ENCODE data around the gene TMEM232.

The TMEM232 gene

DNA sequence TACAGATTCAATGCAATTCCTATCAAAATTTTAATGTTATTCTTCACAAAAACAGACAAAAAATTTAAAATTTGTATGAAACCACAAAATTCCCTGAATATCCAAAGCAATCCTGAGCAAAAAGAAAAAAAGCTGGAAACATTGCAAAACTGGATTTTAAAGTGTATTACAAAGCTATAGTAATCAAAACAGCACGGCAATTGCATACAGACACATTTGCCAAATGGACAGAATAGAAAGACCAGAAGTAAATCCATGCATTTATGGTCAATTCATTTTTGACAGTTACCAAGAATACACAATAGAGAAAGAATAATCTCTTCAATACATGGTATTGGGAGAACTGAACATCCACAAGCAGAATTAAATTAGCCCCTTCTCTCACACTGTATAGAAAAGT lies 110.5 kb downstream of the TMEM232 start:
- Histone ChIP-seq H3K27me3 (ENCODE audit: control insufficient read depth, insufficient read depth, low read length) (no peaks in the 10 kb centered on the region), H3K4me1 (ENCODE audit: control insufficient read depth, low read depth, low read length) (no peaks in the 10 kb centered on the region), H3K4me3 (ENCODE audit: low read length) (no peak overlapping the region), H3K9me3 (ENCODE audit: control insufficient read depth, low read depth, low read length) (peaks cover 10% of the 10 kb centered on the region), H3K27ac (ENCODE audit: low read length) (no peak overlapping the region), H3K36me3 (ENCODE audit: control insufficient read depth, low read depth, low read length) (no peaks in the 10 kb centered on the region), H3K9ac (ENCODE audit: low read length) (no peak overlapping the region)

DNA sequence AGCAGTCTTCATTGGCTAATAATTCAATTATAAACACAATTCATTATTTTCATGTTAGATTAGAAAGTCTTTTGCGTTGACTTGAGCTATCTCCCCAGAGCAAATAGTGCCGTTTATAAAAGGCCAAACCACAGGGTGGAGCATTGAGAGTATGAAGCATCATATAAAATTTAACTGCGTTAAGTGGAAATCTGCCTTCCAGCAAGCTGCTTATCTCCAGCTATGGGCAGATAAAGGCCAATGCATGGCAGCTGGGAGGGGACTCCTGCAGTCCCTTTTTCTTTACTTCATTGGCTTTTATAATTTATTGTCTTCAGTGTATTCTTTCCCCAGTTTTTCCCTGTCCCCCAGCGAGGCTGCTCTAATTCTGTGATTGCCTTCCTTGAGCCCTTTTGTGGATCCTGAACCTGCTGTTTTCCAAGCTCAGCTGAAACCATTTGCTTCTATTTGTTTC lies 113.7 kb downstream of the TMEM232 start:
- Histone ChIP-seq H3K9ac (ENCODE audit: low read length) (no peak overlapping the region), H3K27me3 (ENCODE audit: control insufficient read depth, insufficient read depth, low read length) (no peaks in the 10 kb centered on the region), H3K9me3 (ENCODE audit: control insufficient read depth, low read depth, low read length) (peaks cover 10% of the 10 kb centered on the region), H3K4me3 (ENCODE audit: low read length) (no peak overlapping the region), H3K27ac (ENCODE audit: low read length) (no peak overlapping the region), H3K4me1 (ENCODE audit: control insufficient read depth, low read depth, low read length) (no peaks in the 10 kb centered on the region), H3K36me3 (ENCODE audit: control insufficient read depth, low read depth, low read length) (no peaks in the 10 kb centered on the region)

DNA sequence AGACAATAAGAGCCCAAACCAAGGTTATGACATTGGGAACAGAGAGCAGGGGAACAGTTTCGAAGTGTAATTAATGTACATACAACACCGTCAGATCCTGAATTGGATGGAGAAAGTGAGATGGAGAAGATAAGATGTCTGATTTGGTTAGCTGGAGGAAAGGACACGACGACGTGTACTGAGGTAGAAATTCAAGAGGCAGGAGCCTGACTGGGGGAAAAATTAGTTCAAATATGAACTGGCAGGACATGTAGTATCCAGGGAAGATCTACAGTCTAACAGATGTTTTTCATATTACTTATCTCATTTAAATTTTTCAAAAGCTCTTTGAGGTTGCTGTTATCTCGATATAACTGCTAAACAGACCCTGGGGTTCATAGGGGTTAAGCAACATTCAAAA lies 114.7 kb downstream of the TMEM232 start:
- H3K36me3 ChIP-seq (ENCODE audit: control insufficient read depth, low read depth, low read length), result no peaks in the 10 kb centered on the region
- H3K9ac ChIP-seq (ENCODE audit: low read length), result no peak overlapping the region
- H3K9me3 ChIP-seq (ENCODE audit: control insufficient read depth, low read depth, low read length), result peaks cover 10% of the 10 kb centered on the region
- H3K4me1 ChIP-seq (ENCODE audit: control insufficient read depth, low read depth, low read length), result no peaks in the 10 kb centered on the region
- no peak overlapping the region for H3K4me3 ChIP-seq (ENCODE audit: low read length)
- H3K27me3 ChIP-seq (ENCODE audit: control insufficient read depth, insufficient read depth, low read length), result no peaks in the 10 kb centered on the region
- H3K27ac ChIP-seq (ENCODE audit: low read length), result no peak overlapping the region

DNA sequence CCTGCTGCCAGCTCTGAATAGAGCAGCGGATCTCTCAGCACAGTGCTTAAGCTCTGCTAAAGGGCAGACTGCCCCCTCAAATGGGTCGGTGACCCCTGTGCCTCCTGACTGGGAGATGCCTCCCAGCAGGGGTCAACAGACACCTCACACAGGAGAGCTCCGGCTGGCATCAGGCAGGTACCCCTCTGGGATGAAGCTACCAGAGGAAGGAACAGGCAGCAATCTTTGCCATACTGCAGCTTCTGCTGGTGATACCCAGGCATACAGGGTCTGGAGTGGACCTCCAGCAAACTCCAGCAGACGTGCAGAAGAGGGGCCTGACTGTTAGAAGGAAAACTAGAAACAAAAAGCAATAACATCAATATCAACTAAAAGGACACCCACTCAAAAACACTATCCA lies 131.6 kb downstream of the TMEM232 start:
- Histone ChIP-seq H3K27me3 (ENCODE audit: control insufficient read depth, insufficient read depth, low read length) (no peaks in the 10 kb centered on the region), H3K9ac (ENCODE audit: low read length) (no peak overlapping the region), H3K4me3 (ENCODE audit: low read length) (no peak overlapping the region), H3K9me3 (ENCODE audit: control insufficient read depth, low read depth, low read length) (no peaks in the 10 kb centered on the region), H3K27ac (ENCODE audit: low read length) (no peak overlapping the region), H3K36me3 (ENCODE audit: control insufficient read depth, low read depth, low read length) (no peaks in the 10 kb centered on the region), H3K4me1 (ENCODE audit: control insufficient read depth, low read depth, low read length) (no peaks in the 10 kb centered on the region)

DNA sequence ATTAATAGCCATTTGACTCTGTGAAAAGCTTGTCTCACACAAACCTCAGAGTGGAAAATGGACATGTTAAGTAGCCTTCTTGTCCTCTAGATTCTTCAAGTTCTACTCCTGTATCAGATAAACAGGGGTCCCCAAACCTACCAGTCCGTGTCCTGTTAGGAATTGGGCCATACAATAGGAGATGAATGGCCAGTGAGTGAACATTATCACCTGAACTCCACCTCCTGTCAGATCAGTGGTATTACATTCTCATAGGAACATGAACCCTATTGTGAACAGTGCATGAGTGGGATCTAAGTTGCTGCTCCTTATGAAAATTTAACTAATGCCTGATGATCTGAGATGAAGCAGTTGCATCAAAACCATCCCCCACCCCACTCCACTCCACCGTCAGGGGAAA lies 136.3 kb downstream of the TMEM232 start:
- H3K4me3 ChIP-seq (ENCODE audit: low read length), result no peak overlapping the region
- H3K36me3 ChIP-seq (ENCODE audit: control insufficient read depth, low read depth, low read length), result no peaks in the 10 kb centered on the region
- no peak overlapping the region for H3K9ac ChIP-seq (ENCODE audit: low read length)
- no peaks in the 10 kb centered on the region for H3K4me1 ChIP-seq (ENCODE audit: control insufficient read depth, low read depth, low read length)
- no peaks in the 10 kb centered on the region for H3K9me3 ChIP-seq (ENCODE audit: control insufficient read depth, low read depth, low read length)
- no peak overlapping the region for H3K27ac ChIP-seq (ENCODE audit: low read length)
- no peaks in the 10 kb centered on the region for H3K27me3 ChIP-seq (ENCODE audit: control insufficient read depth, insufficient read depth, low read length)

DNA sequence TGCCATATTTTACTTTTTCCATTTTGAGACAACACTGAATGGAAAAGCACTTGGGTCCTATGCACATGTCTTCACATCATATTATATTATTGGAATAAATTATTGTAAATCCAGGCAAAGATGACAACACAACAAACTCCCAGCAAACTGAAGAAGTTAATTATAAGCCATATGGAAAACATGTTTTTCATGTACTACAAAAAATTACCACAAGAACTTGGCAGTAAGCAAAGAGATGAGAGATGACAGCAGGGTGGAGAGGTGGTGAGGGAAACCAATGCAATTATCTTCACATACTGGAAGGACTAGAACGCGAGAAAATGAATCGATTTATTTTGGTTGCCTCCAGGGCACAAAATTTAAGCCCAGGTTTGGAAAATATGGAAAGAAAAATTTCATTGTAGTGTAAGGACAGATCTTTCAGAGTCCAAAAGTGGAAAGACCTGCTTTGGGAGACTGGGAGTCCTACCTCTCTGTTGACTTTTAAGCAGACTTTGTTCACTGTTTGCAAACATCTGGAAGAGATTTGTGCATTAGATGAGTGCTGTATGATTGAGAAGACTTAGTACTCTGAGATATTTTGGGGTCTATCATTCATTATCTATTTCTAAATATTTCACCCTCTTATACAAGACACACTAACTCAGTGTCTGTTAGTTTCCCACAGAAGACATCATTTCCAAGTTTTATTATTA lies 138.0 kb downstream of the TMEM232 start:
- Histone ChIP-seq H3K9ac (ENCODE audit: low read length) (no peak overlapping the region), H3K27ac (ENCODE audit: low read length) (no peak overlapping the region), H3K4me1 (ENCODE audit: control insufficient read depth, low read depth, low read length) (no peaks in the 10 kb centered on the region), H3K9me3 (ENCODE audit: control insufficient read depth, low read depth, low read length) (no peaks in the 10 kb centered on the region), H3K27me3 (ENCODE audit: control insufficient read depth, insufficient read depth, low read length) (no peaks in the 10 kb centered on the region), H3K36me3 (ENCODE audit: control insufficient read depth, low read depth, low read length) (no peaks in the 10 kb centered on the region), H3K4me3 (ENCODE audit: low read length) (no peak overlapping the region)

DNA sequence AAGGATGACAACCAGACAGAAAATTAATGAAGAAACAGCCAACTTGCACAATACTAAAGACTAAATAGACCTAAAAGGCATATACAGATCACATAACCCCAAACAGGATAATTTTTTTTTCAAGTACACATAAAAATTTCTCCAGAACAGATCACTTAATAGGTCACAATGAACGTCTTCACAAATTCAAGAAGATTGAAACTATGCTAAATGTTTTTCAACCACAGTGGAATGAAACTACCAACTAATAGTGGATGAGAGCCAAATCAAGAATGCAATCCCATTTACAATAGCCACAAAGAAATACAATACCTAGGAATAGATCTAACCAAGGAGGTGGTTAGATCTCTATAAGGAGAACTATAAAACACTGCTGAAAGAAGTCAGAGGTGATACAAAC lies 145.8 kb downstream of the TMEM232 start:
- Histone ChIP-seq H3K4me3 (ENCODE audit: low read length) (no peak overlapping the region), H3K4me1 (ENCODE audit: control insufficient read depth, low read depth, low read length) (no peaks in the 10 kb centered on the region), H3K27me3 (ENCODE audit: control insufficient read depth, insufficient read depth, low read length) (no peaks in the 10 kb centered on the region), H3K9ac (ENCODE audit: low read length) (no peak overlapping the region), H3K27ac (ENCODE audit: low read length) (no peak overlapping the region), H3K9me3 (ENCODE audit: control insufficient read depth, low read depth, low read length) (no peaks in the 10 kb centered on the region), H3K36me3 (ENCODE audit: control insufficient read depth, low read depth, low read length) (no peaks in the 10 kb centered on the region)

DNA sequence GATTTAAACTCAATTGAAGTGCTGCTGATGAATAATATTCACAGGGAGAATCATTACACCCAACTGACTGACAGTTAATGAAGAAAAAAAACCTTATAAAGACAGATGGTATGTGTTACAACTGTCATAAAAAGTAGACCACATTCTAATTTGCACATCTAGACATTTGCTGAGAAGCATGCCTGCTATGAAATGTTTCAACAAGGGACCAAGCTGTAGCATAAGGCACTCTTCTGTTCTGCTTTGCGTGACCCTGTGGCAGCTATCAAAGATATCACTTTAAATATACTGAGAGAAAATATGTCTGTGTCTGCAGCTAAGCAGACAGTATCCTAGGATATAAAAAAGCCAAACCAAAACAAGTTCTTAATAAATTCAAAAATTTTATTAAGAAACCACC lies 153.7 kb downstream of the TMEM232 start:
- H3K27ac ChIP-seq (ENCODE audit: low read length), result no peak overlapping the region
- no peaks in the 10 kb centered on the region for H3K36me3 ChIP-seq (ENCODE audit: control insufficient read depth, low read depth, low read length)
- H3K4me3 ChIP-seq (ENCODE audit: low read length), result no peak overlapping the region
- no peaks in the 10 kb centered on the region for H3K27me3 ChIP-seq (ENCODE audit: control insufficient read depth, insufficient read depth, low read length)
- no peaks in the 10 kb centered on the region for H3K9me3 ChIP-seq (ENCODE audit: control insufficient read depth, low read depth, low read length)
- H3K4me1 ChIP-seq (ENCODE audit: control insufficient read depth, low read depth, low read length), result no peaks in the 10 kb centered on the region
- H3K9ac ChIP-seq (ENCODE audit: low read length), result no peak overlapping the region

DNA sequence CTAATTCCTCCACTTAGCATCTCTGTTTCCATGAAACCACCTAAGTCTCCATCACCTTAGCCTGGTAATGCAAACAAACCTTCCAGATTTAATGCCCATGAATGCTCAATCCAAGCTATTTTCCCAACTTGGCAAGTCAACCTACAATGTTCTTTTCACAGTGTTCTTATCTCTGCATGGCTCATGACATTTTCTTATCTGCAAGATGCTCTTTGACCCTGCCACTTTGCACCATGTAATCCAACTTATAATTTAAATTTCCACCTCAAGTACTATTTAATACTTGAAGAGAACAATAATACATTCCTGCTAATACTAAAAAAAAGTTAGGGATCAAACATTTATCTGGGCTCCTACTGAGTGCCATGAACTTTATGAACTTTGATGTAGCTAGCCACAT lies 164.3 kb downstream of the TMEM232 start:
- no peaks in the 10 kb centered on the region for H3K36me3 ChIP-seq (ENCODE audit: control insufficient read depth, low read depth, low read length)
- no peaks in the 10 kb centered on the region for H3K4me1 ChIP-seq (ENCODE audit: control insufficient read depth, low read depth, low read length)
- H3K9ac ChIP-seq (ENCODE audit: low read length), result no peak overlapping the region
- H3K27me3 ChIP-seq (ENCODE audit: control insufficient read depth, insufficient read depth, low read length), result no peaks in the 10 kb centered on the region
- H3K9me3 ChIP-seq (ENCODE audit: control insufficient read depth, low read depth, low read length), result no peaks in the 10 kb centered on the region
- H3K27ac ChIP-seq (ENCODE audit: low read length), result no peak overlapping the region
- H3K4me3 ChIP-seq (ENCODE audit: low read length), result no peak overlapping the region

DNA sequence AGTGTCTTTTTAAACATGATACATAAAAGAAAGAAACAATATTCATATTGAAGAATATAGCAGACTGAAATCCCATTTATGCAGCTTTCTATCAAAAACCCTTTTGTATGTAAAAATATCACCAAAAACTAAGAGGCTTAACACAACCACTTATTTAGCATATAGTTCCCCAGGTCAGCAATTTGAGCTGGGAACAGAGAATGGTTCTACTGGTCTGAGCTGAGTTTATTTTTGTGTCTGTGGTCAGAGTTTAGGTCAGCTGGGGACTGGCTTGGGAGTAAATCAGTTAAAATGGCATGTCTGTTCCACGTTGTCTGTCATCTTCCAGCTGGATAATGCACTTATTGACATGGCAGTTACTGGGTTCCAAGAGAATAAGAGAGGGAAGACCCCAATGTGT lies 165.0 kb downstream of the TMEM232 start:
- H3K36me3 ChIP-seq (ENCODE audit: control insufficient read depth, low read depth, low read length), result no peaks in the 10 kb centered on the region
- H3K9ac ChIP-seq (ENCODE audit: low read length), result no peak overlapping the region
- H3K4me3 ChIP-seq (ENCODE audit: low read length), result no peak overlapping the region
- H3K4me1 ChIP-seq (ENCODE audit: control insufficient read depth, low read depth, low read length), result no peaks in the 10 kb centered on the region
- H3K27me3 ChIP-seq (ENCODE audit: control insufficient read depth, insufficient read depth, low read length), result no peaks in the 10 kb centered on the region
- no peaks in the 10 kb centered on the region for H3K9me3 ChIP-seq (ENCODE audit: control insufficient read depth, low read depth, low read length)
- H3K27ac ChIP-seq (ENCODE audit: low read length), result no peak overlapping the region

DNA sequence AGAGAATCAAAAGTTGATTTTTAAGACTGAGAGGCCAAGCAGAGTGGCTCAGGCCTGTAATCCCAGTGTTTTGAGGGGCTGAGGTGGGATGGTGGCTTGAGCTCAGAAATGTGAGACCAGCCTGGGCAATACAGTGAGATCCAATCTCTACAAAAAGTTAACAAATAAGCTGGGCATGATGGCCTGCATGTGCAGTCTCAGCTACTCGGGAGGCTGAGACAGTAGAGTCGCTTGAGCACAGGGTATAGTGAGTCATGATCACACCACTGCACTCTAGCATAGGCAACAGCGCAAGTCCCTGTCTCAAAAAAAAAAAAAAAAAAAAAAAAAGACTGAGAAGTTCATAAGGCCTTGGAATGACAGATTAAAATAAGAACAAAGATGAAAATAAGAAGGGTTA lies 177.2 kb downstream of the TMEM232 start:
- Histone ChIP-seq H3K27ac (ENCODE audit: low read length) (no peak overlapping the region), H3K4me1 (ENCODE audit: control insufficient read depth, low read depth, low read length) (no peaks in the 10 kb centered on the region), H3K9me3 (ENCODE audit: control insufficient read depth, low read depth, low read length) (no peaks in the 10 kb centered on the region), H3K9ac (ENCODE audit: low read length) (no peak overlapping the region), H3K27me3 (ENCODE audit: control insufficient read depth, insufficient read depth, low read length) (no peaks in the 10 kb centered on the region), H3K4me3 (ENCODE audit: low read length) (no peak overlapping the region), H3K36me3 (ENCODE audit: control insufficient read depth, low read depth, low read length) (no peaks in the 10 kb centered on the region)

DNA sequence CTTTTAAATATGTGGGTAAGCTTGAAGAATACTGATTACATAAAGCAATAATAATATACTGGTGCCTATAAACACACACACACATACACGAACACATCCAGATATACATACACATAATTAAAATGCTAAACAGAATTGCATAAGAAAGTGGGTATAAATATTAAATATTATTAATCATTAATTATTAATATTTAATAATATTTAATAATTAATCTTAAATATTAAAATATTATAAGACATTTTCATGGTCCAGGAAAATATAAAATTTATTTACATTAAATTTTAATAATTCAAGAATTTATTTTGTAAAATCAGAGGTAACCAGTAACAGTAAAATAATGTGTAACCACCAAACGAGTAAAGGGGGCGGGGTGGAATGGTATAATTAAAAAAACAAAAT lies 178.3 kb downstream of the TMEM232 start:
- Histone ChIP-seq H3K36me3 (ENCODE audit: control insufficient read depth, low read depth, low read length) (no peaks in the 10 kb centered on the region), H3K27me3 (ENCODE audit: control insufficient read depth, insufficient read depth, low read length) (no peaks in the 10 kb centered on the region), H3K4me3 (ENCODE audit: low read length) (no peak overlapping the region), H3K9ac (ENCODE audit: low read length) (no peak overlapping the region), H3K9me3 (ENCODE audit: control insufficient read depth, low read depth, low read length) (no peaks in the 10 kb centered on the region), H3K4me1 (ENCODE audit: control insufficient read depth, low read depth, low read length) (no peaks in the 10 kb centered on the region), H3K27ac (ENCODE audit: low read length) (no peak overlapping the region)

Data from iPS-18a (cell line).